SU-DHL-6 (cell line): ENCODE results near the gene ARMC10.

Experiments used
- H2AFZ ChIP-seq: fragments of 200-600 bp; sonication (generic); 2 replicates; pipeline ENCODE4 v1.6.1; 2014; ENCODE audit warnings: low read depth, mild to moderate bottlenecking, moderate library complexity, mixed read lengths, antibody characterized with exemption, low read length; ENCODE audit not compliant: severe bottlenecking
- H3F3A ChIP-seq: fragments of 200-600 bp; shearing (Covaris generic); 2 replicates; pipeline ENCODE4 v1.6.0; 2016; ENCODE audit warnings: antibody characterized with exemption, mild to moderate bottlenecking; ENCODE audit not compliant: insufficient read depth
- H3K27ac ChIP-seq: fragments of 200-600 bp; sonication (generic); 2 replicates; pipeline ENCODE4 v1.5.1; 2016; ENCODE audit warnings: low read depth, mild to moderate bottlenecking, low read length, moderate library complexity, mixed read lengths
- H3K27me3 ChIP-seq: fragments of 200-600 bp; sonication (generic), shearing (Covaris generic); 2 replicates; pipeline ENCODE4 v1.6.0; 2014; ENCODE audit warnings: mild to moderate bottlenecking, low read length
- H3K36me3 ChIP-seq: fragments of 200-600 bp; sonication (generic); 2 replicates; pipeline ENCODE4 v1.6.1; 2014; ENCODE audit warnings: mild to moderate bottlenecking, low read length, mixed read lengths
- H3K4me2 ChIP-seq: fragments of 300-600, 200-600 bp; shearing (Covaris generic), sonication (generic); 2 replicates; pipeline ENCODE4 v1.6.0; 2014; ENCODE audit warnings: low read length, low read depth, mild to moderate bottlenecking; ENCODE audit not compliant: poor library complexity, severe bottlenecking
- H3K4me3 ChIP-seq: fragments of 200-600 bp; sonication (generic); 2 replicates; pipeline ENCODE4 v1.5.1; 2014; ENCODE audit warnings: antibody characterized with exemption, low read length, mild to moderate bottlenecking, mixed read lengths; ENCODE audit not compliant: insufficient read depth, poor library complexity, severe bottlenecking
- H3K79me2 ChIP-seq: fragments of 200-600 bp; sonication (generic); 2 replicates; pipeline ENCODE4 v1.6.1; 2014; ENCODE audit warnings: mild to moderate bottlenecking, low read length, moderate library complexity; ENCODE audit not compliant: insufficient read depth
- H3K9ac ChIP-seq: fragments of 200-600 bp; sonication (generic); 2 replicates; pipeline ENCODE4 v1.7.0; 2014; ENCODE audit warnings: mild to moderate bottlenecking, low read length
- H3K9me2 ChIP-seq: fragments of 200-600 bp; sonication (generic); replicated peaks from 2 replicates; pipeline ENCODE4 v1.6.1; 2014; ENCODE audit warnings: low read length; ENCODE audit not compliant: insufficient read depth
- H3K9me3 ChIP-seq: fragments of 200-600 bp; sonication (generic); 2 replicates; pipeline ENCODE4 v1.6.1; 2014; ENCODE audit warnings: low read length, mixed read lengths; ENCODE audit not compliant: insufficient read depth
- H4K20me1 ChIP-seq: fragments of 200-600 bp; sonication (generic); 2 replicates; pipeline ENCODE4 v1.6.1; 2014; ENCODE audit warnings: low read depth, mild to moderate bottlenecking, antibody characterized with exemption, low read length, moderate library complexity, mixed read lengths
- EZH2phosphoT487 ChIP-seq: fragments of 200-600 bp; sonication (generic), shearing (Covaris generic); conservative IDR thresholded peaks from 2 replicates; pipeline ENCODE4 v1.6.1; 2018; ENCODE audit warnings: mild to moderate bottlenecking, antibody characterized with exemption, low read length, moderate library complexity, mixed read lengths
- TF ChIP-seq, protein P1 (sequence below): fragments of 200-600 bp; sonication (generic); IDR thresholded peaks from one replicate; pipeline ENCODE4 v1.5.1; 2017; ENCODE audit warnings: antibody characterized with exemption, mild to moderate bottlenecking, low read length, moderate library complexity; ENCODE audit not compliant: insufficient read depth, poor library complexity, severe bottlenecking

ARMC10 gene

DNA sequence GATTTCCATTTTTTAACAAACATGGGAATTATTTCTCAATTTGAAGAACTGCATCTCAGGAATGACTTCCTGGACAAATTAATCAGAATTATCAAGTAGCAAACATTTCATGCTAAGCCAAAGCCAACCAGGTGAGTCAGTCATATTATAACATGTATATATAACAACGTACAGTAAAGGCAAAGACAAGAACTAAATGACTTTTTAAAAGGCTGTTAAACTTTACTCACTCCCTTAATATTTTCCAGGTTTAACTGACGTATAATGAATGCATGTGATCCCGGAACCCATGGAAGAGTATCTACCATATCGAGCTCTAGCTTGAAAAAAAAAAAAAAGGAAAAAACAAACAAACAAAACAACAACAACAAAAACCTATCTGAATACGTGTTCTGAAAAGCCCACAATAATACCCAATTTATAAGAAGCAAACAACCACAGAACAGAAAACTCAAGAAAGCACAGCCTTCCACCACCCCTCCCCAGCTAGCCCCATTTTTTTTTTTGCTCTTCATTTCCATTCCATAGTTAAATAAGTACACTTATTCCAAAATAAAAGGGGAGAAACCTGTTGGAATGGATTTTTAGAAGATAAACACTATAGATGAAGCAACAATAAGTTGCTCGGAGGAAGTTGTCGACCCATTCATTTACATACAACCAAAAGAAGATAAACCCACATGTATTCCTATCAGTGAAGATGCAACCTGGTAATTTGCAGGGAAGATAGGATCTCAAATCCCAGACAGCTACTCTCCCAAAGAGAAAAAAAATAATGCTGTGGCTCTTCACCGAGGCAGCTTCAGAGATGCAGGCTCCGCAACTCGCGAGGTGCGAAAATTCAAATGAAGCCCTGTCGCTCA, 73.4 kb downstream of the ARMC10 start:
- Histone ChIP-seq H3K4me2 (peak overlapping the region; percentile 87), H3K27ac (peak overlapping the region; percentile 63), H2AFZ (peak overlapping the region; percentile 80), H3K9me3 (no peaks in the 10 kb centered on the region), H3K4me3 (peak overlapping the region; percentile 78), H3K79me2 (peaks cover 27% of the 10 kb centered on the region; the same call in 1 of the 2 replicates), H3K27me3 (no peaks in the 10 kb centered on the region), H3K9ac (peak overlapping the region; percentile 84), H4K20me1 (no peaks in the 10 kb centered on the region), H3F3A (peaks cover 15% of the 10 kb centered on the region; the same call in 1 of the 2 replicates), H3K9me2 (no peaks in the 10 kb centered on the region), H3K36me3 (no peaks in the 10 kb centered on the region)
- TF ChIP-seq EZH2phosphoT487 = no peak
- TF ChIP-seq, protein P1, sequence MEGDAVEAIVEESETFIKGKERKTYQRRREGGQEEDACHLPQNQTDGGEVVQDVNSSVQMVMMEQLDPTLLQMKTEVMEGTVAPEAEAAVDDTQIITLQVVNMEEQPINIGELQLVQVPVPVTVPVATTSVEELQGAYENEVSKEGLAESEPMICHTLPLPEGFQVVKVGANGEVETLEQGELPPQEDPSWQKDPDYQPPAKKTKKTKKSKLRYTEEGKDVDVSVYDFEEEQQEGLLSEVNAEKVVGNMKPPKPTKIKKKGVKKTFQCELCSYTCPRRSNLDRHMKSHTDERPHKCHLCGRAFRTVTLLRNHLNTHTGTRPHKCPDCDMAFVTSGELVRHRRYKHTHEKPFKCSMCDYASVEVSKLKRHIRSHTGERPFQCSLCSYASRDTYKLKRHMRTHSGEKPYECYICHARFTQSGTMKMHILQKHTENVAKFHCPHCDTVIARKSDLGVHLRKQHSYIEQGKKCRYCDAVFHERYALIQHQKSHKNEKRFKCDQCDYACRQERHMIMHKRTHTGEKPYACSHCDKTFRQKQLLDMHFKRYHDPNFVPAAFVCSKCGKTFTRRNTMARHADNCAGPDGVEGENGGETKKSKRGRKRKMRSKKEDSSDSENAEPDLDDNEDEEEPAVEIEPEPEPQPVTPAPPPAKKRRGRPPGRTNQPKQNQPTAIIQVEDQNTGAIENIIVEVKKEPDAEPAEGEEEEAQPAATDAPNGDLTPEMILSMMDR = no peak
